Esophagus muscularis mucosa (tissue), 4 donors: ENCODE measurements around the gene CBLB. TPM values are rescaled to one million over a fixed set of nuclear protein-coding genes. Genes with fewer than 3 reads are reported as not detected.

Source experiments
- DNase-seq: peaks from one replicate; pipeline ENCODE4 v3.0.0-alpha.2; 2017; ENCODE audit errors: extremely low spot score
- H3K27ac ChIP-seq, 4 donors: fragments of 200-600 bp; sonication (generic); replicated peaks in 1 of 4; 1 replicate in 3 of 4; 2 replicates in 1 of 4; pipeline ENCODE4 v1.5.1; 2016 to 2019; ENCODE audit warnings: mild to moderate bottlenecking in 1 of 4
- H3K27me3 ChIP-seq, 4 donors: fragments of 200-600 bp; sonication (generic); one replicate each; pipeline versions ENCODE4 v1.5.1 to v1.6.0; 2016 to 2019
- H3K36me3 ChIP-seq, 4 donors: fragments of 200-600 bp; sonication (generic); one replicate each; pipeline ENCODE4 v1.5.1; 2016 to 2019
- H3K4me1 ChIP-seq, 4 donors: fragments of 200-600 bp; sonication (generic); one replicate each; pipeline ENCODE4 v1.5.1; 2016 to 2019
- H3K4me3 ChIP-seq, 4 donors: fragments of 200-600 bp; sonication (generic); 1 replicate in 2 of 4; 2 replicates in 2 of 4; pipeline ENCODE4 v1.5.1; 2016 to 2019; ENCODE audit warnings: mild to moderate bottlenecking in 4 of 4, moderate library complexity in 1 of 4
- H3K9me3 ChIP-seq, 4 donors: fragments of 200-600 bp; sonication (generic); 1 replicate in 3 of 4; 2 replicates in 1 of 4; pipeline ENCODE4 v1.5.1; 2016 to 2019
- EP300 ChIP-seq: sonication (generic); formaldehyde crosslinking; IDR thresholded peaks from one replicate; pipeline ENCODE4 v1.6.1; 2017; ENCODE audit warnings: antibody characterized with exemption
- POLR2A ChIP-seq: fragments of 450-650 bp; IDR thresholded peaks from one replicate; pipeline ENCODE4 v1.6.1; 2017; ENCODE audit warnings: antibody characterized with exemption, moderate library complexity, mild to moderate bottlenecking, low read depth
- POLR2AphosphoS5 ChIP-seq, 2 donors: sonication (generic); formaldehyde crosslinking; IDR thresholded peaks; one replicate each; pipeline ENCODE4 v1.6.1; 2017; ENCODE audit warnings: antibody characterized with exemption in 2 of 2
- WGBS: methylation state at CpG from one replicate; pipeline ENCODE4 v1.1.5; 2018; 5-methylcytosine and 5-hydroxymethylcytosine counted together
- intact Hi-C: fragments of 100-400 bp; cut with DNase I; formaldehyde crosslinking; loops from one replicate; pipeline ENCODE4 v1.15.1; 2023
- total RNA-seq, 4 donors: library from RNA; depleted of rRNA; stranded (reverse); fragments of >200 nt; gene quantifications; one replicate each; pipeline versions ENCODE4 v1.1.0 to v1.2.1, GENCODE V29; 2016
- TF ChIP-seq, protein P1 (sequence below), 3 experiments: fragments of 200-600 bp in 2 of 3; fragments of 450-650 bp in 1 of 3; sonication (generic) in 2 of 3; IDR thresholded peaks; one replicate each; pipeline ENCODE4 v1.5.1; 2017 to 2019; ENCODE audit warnings: antibody characterized with exemption in 3 of 3, mild to moderate bottlenecking in 2 of 3, moderate library complexity in 1 of 3

The CBLB gene
- total RNA-seq, 4 donors from 2014 or later: 20.7 to 35.7 (median 26.2) TPM

DNA sequence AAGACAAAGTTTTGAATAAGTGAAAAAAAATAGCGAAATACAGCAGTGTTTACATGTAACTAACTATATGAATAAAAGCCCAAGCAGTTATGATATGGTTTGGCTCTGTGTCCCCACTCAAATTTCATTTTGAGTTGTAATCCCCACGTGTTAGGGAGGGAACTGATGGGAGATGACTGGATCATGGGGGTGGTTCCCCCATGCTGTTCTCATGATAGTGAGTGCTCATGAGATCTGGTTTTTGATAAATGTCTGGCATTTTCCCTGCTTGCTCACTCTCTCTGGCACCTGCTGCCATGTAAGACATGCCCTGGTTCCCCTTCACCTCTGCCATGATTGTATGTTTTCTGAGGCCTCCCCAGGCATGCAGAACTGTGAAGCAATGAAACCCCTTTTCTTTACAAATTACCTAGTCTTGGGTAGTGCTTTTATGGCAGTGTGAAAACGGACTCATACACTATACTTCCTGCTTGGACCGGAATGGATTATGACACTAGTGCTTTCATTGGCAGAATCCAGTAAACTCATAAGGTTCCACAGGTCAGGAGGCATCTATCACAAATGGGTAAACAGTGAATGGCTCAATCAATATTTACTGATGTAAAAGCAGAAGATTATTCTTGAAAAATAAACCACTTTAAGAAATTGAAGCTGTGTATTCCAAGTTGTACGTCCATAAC, 192.1 kb downstream of the CBLB start:
- Histone ChIP-seq H3K4me3 (no peak overlapping the region), H3K27ac (no peak overlapping the region), H3K4me1 (peaks cover 0 to 7% (median 0%) of the 10 kb centered on the region in 4 donors), H3K27me3 (no peaks in the 10 kb centered on the region), H3K36me3 (peaks cover 6 to 88% (median 54%) of the 10 kb centered on the region in 4 donors), H3K9me3 (no peaks in the 10 kb centered on the region)
- WGBS: 91% methylated on average over 5 of the region's 5 CpGs
- DNase-seq: no peak
- no peak for TF ChIP-seq POLR2A
- intact Hi-C loops: no loop called here

DNA sequence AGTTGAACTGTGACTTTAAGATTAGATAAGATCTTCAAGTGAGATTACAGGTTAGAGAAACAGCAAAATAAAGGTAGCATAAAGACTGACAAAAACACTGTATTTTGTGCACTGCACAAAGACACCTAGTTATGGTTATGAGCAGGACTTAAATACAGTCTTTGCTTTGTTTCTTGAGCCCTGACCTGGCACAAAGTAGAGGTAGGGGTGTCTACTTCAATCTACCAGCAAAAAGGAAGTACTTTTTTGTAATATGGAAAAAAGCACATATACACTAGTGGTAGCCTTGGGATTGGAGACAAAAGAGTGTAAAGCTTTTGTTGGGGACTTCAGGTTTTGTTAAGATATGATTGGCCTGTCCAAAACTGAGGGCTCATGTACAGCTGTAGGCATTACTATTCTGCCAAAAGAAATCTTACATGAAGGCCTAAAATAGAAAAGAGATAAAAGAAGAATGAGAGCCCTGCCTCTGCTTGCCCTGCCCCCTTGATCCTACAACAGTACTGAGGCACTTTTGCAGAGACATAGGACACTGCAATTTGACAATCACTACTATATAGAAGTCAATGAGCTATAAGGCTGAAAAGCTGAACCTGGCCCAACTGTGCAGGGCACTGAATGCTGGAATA, 194.3 kb downstream of the CBLB start:
- Histone ChIP-seq H3K36me3 (peaks cover 7 to 81% (median 46%) of the 10 kb centered on the region in 4 donors), H3K27ac (no peak overlapping the region), H3K9me3 (no peaks in the 10 kb centered on the region), H3K27me3 (no peaks in the 10 kb centered on the region), H3K4me3 (no peak overlapping the region), H3K4me1 (peaks cover 0 to 7% (median 0%) of the 10 kb centered on the region in 4 donors)
- no peak for TF ChIP-seq POLR2A
- TF ChIP-seq, protein P1, sequence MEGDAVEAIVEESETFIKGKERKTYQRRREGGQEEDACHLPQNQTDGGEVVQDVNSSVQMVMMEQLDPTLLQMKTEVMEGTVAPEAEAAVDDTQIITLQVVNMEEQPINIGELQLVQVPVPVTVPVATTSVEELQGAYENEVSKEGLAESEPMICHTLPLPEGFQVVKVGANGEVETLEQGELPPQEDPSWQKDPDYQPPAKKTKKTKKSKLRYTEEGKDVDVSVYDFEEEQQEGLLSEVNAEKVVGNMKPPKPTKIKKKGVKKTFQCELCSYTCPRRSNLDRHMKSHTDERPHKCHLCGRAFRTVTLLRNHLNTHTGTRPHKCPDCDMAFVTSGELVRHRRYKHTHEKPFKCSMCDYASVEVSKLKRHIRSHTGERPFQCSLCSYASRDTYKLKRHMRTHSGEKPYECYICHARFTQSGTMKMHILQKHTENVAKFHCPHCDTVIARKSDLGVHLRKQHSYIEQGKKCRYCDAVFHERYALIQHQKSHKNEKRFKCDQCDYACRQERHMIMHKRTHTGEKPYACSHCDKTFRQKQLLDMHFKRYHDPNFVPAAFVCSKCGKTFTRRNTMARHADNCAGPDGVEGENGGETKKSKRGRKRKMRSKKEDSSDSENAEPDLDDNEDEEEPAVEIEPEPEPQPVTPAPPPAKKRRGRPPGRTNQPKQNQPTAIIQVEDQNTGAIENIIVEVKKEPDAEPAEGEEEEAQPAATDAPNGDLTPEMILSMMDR (IDR thresholded peaks at IDR 0.05): no peak
- TF ChIP-seq EP300: no peak
- no peak for TF ChIP-seq POLR2AphosphoS5 (IDR thresholded peaks at IDR 0.05)
- intact Hi-C loops: no loop called here
- no peak for DNase-seq

DNA sequence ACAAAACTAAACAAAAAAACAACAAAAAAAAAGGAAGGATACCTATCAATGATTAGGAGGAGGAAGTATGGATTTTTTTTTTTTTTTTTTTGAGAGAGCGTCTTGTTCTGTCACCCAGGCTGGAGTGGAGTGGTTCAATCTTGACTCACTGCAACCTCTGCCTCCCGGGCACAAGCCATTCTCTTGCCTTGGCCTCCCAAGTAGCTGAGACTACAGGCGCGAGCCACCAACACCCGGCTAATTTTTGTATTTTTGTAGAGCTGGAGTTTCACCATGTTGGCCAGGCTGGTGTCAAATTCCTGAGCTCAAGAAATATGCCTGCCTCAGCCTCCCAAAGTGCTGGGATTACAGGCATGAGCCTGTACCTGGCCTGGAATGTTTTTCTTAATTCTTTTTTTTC, 195.8 kb downstream of the CBLB start:
- no peak for TF ChIP-seq POLR2A
- TF ChIP-seq EP300: no peak
- TF ChIP-seq, protein P1 (IDR thresholded peaks at IDR 0.05): no peak
- no peak for TF ChIP-seq POLR2AphosphoS5 (IDR thresholded peaks at IDR 0.05)
- H3K9me3 ChIP-seq: no peaks in the 10 kb centered on the region
- DNase-seq: no peak
- WGBS: 96% methylated on average over 5 of the region's 5 CpGs
- peaks cover 6 to 81% (median 43%) of the 10 kb centered on the region in 4 donors for H3K36me3 ChIP-seq
- intact Hi-C loops: no loop called here
- H3K27me3 ChIP-seq: no peaks in the 10 kb centered on the region
- peaks cover 0 to 7% (median 0%) of the 10 kb centered on the region in 4 donors for H3K4me1 ChIP-seq
- H3K4me3 ChIP-seq: no peak overlapping the region
- no peak overlapping the region for H3K27ac ChIP-seq

DNA sequence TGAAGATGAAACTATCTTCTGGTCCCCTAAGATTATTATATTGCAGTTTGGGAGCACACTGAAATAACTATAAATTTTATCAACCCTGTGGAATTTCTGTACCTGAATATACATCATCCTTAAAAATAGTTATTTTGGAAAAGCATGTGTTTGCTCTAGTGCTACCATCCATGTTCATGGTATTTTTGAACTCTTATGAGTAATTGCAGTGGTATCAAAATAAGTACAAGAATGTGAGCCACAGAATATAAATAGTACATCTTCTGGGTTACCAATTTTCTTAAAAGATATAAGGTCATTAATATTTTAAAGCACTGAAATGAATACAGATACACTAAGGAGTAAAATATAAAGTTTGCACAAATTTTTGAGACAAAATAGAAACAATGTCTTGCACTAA, 206.5 kb downstream of the CBLB start:
- intact Hi-C loops: no loop called here
- H3K36me3 ChIP-seq: peaks cover 6 to 66% (median 42%) of the 10 kb centered on the region in 4 donors
- H3K27me3 ChIP-seq: no peaks in the 10 kb centered on the region
- TF ChIP-seq EP300: no peak
- H3K27ac ChIP-seq: no peak overlapping the region
- no peak for DNase-seq
- H3K9me3 ChIP-seq: no peaks in the 10 kb centered on the region
- H3K4me1 ChIP-seq: peaks cover 0 to under 1% (median 0%) of the 10 kb centered on the region in 4 donors
- H3K4me3 ChIP-seq: no peak overlapping the region

DNA sequence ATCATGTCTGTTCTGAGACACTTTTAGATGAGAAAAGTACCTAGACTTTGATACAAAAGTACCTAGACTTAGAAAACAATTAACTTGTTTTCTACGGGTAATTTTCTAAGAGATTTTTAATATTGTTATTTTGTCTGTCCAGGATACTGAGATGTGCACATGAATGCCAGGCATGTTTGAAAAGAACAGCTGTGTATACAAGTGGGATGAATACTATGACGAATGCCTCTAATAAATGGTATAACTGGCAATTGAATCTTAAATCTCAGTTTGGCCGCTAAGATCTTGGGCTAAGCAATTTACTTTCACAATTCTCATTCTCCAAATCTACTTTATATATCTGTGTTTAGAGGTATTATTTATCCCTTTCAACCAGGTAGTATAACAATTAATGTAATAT, 207.4 kb downstream of the CBLB start:
- no peaks in the 10 kb centered on the region for H3K27me3 ChIP-seq
- no peak overlapping the region for H3K4me3 ChIP-seq
- TF ChIP-seq POLR2A: no peak
- no peak for TF ChIP-seq EP300
- TF ChIP-seq POLR2AphosphoS5 (IDR thresholded peaks at IDR 0.05): no peak
- TF ChIP-seq, protein P1 (IDR thresholded peaks at IDR 0.05): no peak
- peaks cover 0 to 7% (median 1%) of the 10 kb centered on the region in 4 donors for H3K4me1 ChIP-seq
- 94% methylated on average over 3 of the region's 3 CpGs for WGBS
- intact Hi-C loops: no loop called here
- H3K9me3 ChIP-seq: no peaks in the 10 kb centered on the region
- H3K27ac ChIP-seq: no peak overlapping the region
- no peak for DNase-seq
- H3K36me3 ChIP-seq: peaks cover 6 to 57% (median 38%) of the 10 kb centered on the region in 4 donors
